ENCODE data around the gene ATP7B.
A peak's percentile ranks its signal among the peaks of the same experiment; 100 is the strongest.
"Not testable (repeated sequence)": the region's sequence is repeated elsewhere in the genome, so short reads cannot be mapped to it uniquely, and the experiment has no call there.

The ATP7B gene

DNA sequence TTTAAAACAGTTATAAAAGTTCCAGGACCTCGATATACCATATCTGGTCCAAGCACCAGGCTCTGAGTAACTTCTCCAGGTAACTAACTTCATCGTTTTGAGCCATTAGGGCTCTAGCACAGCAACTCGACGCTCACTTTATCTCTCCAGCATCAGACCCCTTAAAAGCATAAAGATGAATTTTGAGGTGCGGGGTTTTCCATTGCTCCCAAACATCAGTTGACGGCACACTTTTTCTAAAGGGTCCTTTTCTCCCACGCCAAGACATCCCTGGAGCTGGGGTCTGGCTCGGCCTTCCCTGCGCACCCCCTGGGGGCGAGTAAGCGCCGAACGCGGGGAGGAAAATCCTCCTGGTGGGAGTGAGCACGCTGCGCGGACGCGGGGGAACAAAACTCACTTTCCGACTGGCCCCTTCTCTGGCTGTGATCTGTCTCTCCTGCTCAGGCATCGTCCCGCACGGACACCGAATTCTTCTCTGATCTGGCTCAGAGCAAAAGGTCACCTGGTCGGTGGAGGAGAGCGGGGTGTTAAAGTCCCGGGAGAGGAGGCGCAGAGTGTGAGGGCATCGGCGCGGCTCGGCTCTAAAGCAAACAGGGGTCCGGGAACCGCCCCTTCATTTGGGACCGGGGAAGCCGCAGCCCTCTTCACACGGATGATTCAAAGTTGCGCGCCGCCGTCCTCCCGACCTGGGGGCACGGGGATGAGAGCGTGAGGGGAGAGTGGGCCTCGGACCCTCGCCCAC, at the start of gene ATP7B:
Gene ATP7B (minus strand): TSS at position 561 of the 742 bp plus-strand sequence. CDS start 113 bp downstream, at position 448.
- DNase-seq, result no peak

DNA sequence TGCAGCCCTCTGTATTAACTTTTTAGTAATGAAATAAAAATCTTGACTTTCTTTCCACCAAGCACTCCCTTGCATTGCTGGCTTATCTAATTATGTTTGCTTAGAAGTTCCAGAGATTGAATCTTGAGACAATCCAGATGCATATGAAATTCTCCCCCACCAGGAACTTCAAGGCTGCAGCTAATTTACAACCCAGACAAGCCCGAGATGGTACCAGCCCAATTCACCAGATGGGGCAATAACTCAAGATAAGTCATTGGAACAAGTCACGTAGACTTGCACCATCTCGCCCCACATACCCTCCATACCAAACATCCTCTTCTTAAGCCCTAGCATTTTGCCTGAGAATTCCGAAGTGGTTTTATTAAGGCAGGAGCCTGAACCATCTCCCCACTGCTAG, 42.2 kb upstream of the ATP7B start:
- DNase-seq, result no peak

DNA sequence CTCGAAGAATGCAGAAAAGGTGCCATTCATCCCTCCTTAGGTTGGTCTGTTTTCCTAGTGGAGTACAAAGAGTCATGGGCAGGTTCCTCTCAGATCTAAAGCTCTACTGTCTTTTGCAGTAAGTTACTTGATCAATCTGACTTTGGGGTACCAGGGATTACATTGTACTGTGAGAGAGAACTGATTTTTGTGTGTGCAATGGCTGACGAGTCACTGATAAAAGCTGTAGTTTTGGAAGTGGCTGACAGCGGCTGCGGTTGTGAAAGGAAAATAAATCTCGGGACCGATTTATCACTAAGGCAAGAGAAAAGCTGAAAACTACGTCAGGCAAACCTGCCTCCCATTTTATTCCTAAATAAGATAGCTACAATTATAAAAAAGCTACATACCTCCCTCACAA, 40.1 kb upstream of the ATP7B start:
- DNase-seq, result no peak

DNA sequence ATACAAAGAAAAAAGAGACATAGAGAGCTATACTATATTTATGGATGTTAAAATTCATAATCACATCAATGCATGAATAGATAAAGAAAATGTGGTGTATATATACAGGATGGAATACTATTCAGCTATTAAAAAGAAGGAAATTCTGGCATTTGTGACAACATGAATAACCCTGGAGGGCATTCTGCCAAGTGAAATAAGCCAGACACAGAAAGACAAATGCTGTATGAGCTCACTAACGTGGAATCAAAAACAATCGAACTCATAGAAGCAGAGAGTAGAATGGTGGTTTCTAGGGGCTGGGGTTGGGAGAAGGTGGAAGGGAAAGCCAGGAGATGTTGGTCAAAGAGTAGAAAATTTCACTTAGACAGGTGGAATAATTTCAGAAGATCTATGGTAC, 37.3 kb upstream of the ATP7B start:
- no peak for DNase-seq

DNA sequence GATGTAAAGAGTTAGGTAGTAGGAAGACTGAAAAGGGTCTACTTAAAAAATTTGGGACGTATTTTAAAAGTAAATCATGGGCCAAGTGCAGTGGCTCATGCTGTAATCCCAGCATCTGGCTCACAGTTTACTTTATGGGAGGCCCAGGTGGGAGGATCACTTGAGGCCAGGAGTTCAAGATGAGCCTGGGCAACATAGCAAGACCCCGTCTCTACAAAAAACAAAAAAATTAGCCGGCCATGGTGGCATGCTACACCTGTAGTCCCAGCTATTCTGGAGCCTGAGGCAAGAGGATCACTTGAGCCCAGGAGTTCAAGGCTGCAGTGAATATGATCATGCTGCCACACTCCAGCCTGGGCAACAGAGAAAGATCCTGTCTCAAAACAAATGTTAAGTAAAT, 36.2 kb upstream of the ATP7B start:
- no peak for DNase-seq

DNA sequence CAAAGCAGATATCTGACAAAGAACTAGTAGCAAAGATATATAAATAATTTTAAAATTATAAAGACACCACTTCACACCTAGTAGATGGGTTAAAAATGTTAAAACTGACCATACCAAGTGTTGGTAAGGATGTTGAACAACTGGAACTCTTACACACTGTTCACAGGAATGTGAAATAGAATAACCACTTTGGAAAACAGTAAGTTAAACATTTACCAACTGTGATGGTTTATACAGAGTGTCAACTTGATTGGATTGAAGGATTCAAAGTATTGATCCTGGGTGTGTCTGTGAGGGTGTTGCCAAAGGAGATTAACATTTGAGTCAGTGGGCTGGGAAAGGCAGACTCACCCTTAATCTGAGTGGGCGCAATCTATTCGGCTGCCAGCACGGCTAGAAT, 32.4 kb upstream of the ATP7B start:
- DNase-seq, result no peak

DNA sequence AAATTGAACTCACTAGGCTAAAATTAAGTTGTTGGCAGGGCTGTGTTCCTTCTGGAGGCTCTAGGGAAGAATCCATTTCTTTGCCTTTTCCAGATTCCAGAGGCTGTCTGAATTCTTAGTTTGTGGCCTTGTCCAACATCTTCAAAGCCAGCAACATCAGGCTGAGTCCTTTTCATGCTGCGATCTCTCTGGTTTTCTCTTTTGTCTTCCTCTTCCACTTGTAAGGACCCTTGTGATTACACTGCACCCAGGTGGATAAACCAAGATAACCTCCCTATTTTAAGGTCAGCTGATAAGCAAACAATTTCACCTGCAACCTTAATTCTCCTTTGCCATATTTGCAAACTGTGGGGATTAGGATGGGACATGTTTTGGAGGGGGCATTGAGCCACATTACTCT, 24.8 kb upstream of the ATP7B start:
- DNase-seq, result no peak

DNA sequence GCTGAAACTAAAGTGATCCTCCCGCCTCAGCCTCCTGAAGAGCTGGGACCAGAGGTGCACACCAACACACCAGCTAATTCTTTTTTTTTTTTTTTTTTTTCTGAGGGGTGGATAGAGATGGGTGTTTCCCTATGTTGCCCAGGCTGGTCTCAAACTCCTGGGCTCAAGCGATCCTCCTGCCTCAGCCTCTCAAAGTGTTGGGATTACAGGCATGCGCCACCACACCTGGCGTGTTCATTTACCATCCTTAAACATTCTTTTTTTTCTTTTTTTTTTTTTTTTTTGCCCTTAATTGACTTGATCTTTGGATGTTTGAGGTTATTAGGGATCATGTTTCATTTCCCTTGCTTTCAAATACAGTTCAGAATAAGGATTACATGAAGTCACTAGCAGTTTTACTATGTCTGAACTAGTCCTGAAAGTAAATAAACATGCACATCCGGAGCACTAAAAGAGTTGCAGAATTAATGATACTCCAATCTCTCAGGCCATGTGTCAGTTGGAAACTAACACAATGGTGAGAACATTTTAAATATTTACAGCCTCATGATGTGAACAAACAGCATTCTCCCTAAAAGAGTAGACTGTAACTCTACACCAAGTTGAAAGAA, 23.5 kb upstream of the ATP7B start:
- DNase-seq, result no peak

DNA sequence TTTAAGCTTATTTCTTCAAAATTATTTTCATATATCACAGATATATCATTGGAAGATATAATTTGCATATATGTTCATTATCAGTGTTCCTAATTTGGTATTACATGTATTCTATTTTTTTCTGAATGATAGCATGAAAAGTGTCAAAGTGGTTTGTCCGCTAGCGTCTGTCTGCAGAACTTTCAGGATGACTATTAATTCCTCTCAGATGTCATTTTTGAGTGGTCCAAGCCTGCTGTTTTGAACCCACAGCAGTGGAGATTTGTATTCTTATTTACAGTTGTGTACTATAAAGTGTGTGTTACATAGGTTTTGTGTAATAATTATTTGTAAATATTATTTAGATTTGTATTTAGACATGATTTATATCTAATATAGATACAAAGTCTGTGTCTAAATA, 21.8 kb upstream of the ATP7B start:
- no peak for DNase-seq

DNA sequence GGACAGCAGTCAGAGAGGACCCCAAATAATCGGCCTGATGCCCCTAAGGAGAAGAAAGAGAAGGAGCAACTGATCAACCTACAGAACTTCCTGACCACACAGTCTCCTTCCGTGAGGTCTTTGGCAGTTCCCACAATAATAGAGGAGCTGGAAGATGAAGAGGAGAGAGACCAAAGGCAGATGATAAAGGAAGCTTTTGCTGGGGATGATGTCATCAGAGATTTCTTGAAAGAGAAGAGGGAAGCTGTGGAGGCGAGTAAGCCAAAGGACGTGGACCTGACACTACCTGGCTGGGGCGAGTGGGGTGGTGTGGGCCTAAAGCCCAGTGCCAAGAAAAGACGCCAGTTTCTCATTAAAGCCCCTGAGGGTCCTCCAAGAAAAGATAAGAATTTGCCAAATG, 19.2 kb upstream of the ATP7B start:
- DNase-seq, result not testable (repeated sequence)

DNA sequence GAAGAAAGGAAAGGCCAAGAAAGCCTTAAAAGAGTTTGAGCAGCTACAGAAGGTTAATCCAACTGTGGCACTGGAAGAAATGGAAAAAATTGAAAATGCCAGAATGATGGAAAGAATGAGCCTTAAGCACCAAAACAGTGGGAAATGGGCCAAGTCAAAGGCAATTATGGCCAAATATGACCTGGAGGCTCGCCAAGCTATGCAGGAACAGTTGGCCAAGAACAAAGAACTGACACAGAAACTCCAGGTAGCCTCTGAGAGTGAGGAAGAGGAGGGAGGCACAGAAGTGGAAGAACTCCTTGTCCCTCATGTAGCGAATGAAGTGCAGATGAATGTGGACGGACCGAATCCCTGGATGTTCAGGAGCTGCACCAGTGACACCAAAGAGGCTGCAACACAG, 18.3 kb upstream of the ATP7B start:
- no peak for DNase-seq

DNA sequence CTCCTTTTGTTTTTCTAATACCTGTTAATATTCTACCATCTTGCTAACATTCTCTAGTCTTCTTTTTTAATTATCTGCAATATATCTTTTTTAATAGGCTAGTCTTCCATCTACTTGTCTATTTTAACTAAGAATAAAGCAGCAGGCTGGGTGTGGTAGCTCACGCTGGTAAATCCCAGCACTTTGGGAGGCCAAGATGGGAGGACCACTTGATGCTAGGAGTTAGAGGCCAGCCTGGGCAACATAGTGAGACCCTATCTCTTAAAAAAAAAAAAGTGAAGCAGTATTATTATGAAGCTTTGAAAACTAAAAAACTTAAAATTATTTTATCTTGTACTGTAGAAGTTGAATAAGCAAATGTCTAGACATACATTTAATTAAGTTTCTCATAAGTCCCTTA, 16.6 kb upstream of the ATP7B start:
- no peak for DNase-seq

DNA sequence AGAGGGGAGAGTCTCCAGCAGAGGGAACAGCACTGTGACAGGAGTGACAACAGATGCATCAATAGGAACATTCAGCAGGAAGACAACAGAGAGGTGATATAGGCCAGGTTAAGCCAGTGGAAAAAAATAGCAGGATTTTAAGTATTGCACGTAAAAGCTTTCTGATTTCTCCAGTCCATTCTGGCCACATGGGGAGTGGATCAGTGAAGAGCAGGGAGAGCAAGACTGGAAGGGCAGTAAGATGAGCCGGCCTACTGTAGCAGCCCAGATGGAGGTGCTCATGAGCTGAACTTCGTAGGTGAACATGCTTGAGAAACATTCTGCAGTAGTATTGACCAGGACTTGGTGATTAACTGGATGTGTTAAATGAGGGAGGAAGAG, 15.0 kb upstream of the ATP7B start:
- DNase-seq, result no peak

DNA sequence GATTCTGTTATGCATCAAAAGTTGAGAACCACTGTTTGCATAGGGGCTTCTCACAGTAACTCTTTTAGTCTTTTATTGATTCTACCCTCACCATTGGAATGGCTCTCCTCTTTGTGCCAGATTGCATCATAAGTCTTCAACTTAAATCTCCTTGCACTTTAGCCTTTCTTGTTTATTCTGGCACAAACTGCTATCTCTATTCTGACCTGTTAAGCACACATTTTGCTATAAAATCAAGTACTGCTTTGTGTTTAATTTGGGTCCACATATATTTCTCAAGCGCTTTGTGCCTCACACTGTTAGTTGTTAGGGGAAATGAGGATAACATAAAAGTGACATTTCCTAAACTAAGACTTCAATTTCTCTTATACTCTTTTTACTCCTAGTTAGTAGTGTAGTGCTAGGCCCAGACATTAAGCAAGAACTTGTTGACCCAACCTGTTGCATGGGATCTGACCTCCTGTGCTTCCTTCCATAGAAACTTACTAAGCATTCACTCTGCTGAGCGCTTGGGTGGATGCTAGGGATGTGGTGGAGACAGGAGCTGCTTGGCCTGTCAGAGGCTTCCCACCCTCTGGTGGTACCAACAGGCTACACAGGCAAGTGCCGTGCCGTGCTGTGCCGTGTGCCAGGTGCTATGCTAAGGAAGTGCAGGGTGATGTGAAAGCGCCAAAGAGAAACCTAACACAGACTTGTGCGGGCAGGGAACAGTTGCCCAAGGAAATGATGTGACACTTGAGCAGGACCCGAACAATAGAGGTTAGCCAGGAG, 14.4 kb upstream of the ATP7B start:
- DNase-seq, result no peak

DNA sequence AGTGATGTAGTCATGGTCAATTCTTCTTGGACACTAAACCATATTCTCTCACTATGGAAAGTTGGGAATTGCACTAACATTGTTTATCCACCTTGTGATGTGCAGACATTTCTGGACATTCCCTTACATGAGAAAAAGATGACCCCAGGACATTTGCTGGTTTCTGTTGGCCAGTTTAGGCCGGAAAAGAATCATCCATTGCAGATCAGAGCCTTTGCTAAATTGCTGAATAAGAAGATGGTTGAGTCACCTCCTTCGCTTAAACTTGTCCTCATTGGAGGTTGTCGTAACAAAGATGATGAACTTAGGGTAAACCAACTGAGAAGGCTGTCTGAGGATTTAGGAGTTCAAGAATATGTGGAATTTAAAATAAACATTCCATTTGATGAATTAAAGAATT, 13.2 kb upstream of the ATP7B start, which contains the start of gene UTP14C:
Gene UTP14C (plus strand): TSS at position 211 of the 400 bp plus-strand sequence. CDS start 4,114 bp downstream, outside the sequence.
- DNase-seq, result no peak

DNA sequence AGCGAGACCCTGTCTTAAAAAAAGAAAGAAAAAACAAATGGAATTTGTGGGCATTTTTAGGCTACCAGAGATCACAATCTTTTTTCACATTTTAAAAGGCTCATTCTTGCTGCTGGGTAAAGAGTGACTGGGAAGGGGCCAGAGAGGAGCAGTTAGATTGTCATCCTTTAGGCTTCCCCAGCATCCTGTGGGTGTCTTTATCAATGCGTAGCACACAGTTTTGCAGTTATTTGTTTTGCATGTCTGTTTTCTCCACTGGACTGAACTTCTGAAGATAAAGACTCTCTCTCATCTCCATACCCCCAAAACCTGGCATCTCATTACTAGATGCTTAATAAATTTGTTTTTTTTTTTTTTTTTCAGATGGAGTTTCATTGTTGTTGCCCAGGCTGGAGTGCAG, 11.1 kb upstream of the ATP7B start:
- DNase-seq, result no peak

DNA sequence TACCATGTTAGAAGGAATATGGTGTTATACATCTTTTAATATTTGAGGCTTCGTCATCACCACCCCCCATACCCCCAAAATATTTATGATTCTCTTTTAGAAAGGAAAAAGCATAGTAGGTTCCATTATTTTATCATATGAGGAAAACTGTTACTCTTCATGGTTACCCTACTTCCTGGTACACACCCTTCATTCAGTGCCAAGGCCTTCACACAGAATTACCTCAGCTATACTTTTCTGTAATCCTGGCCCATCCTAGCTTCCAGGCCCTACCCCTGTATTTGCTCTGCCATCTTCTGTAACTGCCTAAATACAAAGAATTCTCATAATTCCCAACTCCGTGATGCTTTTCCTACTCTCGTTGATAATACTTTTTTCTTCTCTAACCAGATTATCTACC, 8.9 kb upstream of the ATP7B start:
- no peak for DNase-seq

DNA sequence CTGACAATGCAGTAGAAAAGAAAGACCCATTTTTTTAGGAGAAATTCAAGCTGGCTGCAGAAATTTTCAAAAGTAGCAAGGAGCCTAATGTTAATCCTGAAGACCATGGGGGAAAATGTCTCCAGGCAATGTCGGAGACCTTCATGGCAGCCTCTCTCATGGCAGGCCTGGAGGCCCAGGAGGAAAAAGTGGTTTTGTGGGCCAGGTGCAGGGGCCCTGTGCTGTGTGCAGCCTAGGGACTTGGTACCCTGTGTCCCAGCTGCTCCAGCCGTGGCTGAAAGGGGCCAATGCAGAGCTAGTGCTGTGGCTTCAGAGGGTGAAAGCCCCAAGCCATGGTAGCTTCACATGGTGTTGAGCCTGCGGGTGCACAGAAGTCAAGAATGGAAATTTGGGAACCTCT, 5.0 kb upstream of the ATP7B start:
- no peak for DNase-seq

DNA sequence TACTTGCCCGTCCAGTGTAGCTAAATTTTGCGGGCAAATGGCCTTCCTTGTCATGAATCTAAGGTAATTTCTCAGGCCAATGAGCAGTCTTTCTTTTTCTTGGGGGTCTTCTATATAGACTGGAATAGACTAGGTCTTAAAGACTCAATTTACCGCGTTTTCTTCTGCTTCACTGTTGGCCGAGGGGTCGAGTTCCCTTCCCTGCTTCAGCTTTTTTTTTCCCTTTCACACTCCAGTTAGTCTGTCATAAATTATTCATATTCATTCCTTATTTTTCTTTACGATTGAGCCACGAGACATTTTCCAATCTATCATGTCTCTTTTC, 1.2 kb upstream of the ATP7B start:
- no peak for DNase-seq

DNA sequence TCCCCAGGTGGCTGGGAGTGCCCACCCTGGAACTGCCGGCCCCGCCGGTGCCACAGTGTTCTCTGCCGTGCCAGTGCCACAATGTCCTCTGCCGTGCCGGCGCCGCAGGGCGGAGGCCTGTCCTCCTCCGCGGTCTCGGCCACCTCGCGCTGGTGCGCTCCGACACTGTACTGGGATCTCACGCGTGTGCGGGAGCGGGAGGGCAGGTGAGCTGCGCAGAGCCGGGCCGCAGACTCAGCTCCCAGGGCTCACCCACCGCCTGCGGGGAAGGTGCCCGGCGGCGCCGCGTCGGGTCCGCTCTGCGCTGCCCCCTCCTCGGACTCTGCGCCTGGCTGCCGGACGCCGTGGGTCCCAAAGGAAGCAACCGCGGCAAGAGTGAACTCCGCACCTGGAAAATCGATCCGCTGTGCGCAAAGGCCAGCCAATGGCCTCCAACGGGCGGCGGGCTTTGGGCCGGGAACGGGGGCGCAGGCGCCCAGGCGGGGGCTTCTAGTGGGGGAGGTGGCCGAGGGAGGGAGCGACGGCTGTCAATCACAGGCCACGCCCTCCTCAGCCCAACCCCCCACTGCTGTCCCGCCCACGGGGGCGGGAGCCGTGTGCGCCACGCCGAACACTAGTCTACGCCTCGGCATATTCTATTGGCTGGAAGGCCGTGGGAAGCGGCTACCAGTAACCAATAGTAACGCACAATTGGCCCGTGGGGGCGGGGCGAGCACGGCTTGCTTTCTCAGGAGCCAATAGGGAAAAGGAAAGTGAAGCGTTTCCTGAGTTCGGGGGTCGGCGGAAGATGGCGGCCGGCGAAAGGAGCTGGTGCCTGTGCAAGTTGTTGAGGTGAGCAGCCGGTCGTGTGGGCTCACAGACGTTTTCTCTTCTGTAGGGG, 622 bp upstream of the ATP7B start, which contains the start of gene ALG11:
Gene ALG11 (plus strand): TSS at position 767 of the 880 bp plus-strand sequence. CDS start 21 bp downstream, at position 788.
- peak; percentile 92 to 93 for DNase-seq

DNA sequence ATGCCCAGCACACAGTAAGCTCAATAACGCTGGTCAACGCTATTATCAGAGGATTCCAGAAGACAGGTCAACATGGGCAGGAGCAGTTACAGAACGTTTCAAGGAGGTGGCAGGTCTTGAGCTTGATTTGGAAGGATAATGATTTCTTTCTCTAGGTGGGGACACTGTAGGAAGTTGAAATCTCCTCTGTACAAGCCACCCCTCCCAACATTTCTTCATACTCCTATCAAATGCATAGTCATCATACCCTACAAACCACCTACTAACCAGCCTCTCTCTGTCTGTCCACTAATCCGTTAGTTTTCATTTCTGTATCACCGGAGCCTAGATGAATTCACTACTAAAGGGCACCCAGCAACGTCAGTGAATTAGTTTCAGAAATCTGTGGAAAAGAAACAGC, 1.3 kb downstream of the ATP7B start:
- DNase-seq, result no peak

DNA sequence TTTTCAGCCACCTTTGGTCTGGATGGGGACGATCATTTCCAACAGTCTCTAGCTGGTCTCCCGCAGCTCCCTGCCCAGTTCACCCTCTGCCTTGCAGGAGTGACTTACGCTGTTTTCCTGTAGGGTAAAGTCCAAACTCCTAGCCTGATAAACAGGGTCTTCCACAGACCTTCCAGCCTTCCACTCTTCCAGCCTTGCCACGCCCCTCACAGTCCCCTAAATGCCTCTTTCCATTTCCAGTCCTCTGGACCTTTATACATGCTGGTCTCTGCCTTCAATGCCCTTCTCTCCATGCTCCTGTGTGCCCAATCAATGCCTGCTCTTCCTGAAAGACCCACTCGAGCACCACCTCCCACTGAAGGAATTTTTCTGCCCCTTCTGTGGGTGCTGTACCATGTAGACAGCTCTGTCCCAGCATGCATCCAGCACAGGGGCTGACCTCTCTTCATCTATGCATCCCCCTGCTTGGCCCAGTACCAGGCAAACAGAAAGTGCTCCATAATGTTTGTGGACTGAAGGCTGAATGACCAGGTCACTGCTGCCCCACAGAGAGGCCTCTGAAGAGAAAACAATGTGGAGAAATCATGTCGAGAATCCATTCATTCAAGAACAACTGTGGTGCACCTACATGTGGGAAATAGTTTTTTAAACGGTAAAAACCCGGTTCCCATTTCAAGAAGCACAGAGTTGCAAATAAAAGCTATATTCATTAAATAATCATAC, 4.6 kb downstream of the ATP7B start:
- DNase-seq, result no peak
